OCI-LY7 (cell line): ENCODE data around the gene FSHR.

Experiments
- EZH2phosphoT487 ChIP-seq: fragments of 200-600 bp; sonication (generic); IDR thresholded peaks from 2 replicates; pipeline ENCODE4 v1.6.1; 2018; ENCODE audit warnings: low read depth, borderline replicate concordance, mild to moderate bottlenecking, mixed run types, antibody characterized with exemption, low read length, moderate library complexity, mixed read lengths
- TF ChIP-seq, protein P1 (sequence below): fragments of 200-600 bp; sonication (generic); conservative IDR thresholded peaks from 2 replicates; pipeline ENCODE4 v1.5.1; 2014; ENCODE audit warnings: mild to moderate bottlenecking, antibody characterized with exemption, low read length, moderate library complexity, mixed read lengths

DNA sequence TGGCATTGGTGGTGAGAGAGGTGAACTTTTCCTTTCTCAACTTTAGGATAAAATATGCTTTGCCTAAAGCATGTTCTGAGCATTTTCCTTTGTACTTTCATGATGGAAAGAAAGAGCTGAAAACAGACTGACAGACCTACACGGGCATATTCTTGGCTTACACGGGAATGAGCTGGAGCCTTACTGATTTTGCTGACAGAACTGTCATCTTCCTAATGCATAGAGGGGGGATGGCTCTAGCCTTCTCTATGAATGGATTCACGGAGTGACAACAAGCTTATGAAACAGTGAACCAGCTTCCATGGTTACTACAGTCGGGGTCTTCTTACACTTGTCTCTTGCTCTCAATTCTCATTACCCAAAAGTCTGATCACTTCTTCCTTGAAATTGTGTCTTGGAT is 32.2 kb downstream of the FSHR start:
- TF ChIP-seq, protein P1, sequence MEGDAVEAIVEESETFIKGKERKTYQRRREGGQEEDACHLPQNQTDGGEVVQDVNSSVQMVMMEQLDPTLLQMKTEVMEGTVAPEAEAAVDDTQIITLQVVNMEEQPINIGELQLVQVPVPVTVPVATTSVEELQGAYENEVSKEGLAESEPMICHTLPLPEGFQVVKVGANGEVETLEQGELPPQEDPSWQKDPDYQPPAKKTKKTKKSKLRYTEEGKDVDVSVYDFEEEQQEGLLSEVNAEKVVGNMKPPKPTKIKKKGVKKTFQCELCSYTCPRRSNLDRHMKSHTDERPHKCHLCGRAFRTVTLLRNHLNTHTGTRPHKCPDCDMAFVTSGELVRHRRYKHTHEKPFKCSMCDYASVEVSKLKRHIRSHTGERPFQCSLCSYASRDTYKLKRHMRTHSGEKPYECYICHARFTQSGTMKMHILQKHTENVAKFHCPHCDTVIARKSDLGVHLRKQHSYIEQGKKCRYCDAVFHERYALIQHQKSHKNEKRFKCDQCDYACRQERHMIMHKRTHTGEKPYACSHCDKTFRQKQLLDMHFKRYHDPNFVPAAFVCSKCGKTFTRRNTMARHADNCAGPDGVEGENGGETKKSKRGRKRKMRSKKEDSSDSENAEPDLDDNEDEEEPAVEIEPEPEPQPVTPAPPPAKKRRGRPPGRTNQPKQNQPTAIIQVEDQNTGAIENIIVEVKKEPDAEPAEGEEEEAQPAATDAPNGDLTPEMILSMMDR, result no peak
- TF ChIP-seq EZH2phosphoT487, result no peak
